ENCODE measurements around the gene MZB1.
"Not testable (repeated sequence)": the region's sequence is repeated elsewhere in the genome, so short reads cannot be mapped to it uniquely, and the experiment has no call there.

MZB1 gene

DNA sequence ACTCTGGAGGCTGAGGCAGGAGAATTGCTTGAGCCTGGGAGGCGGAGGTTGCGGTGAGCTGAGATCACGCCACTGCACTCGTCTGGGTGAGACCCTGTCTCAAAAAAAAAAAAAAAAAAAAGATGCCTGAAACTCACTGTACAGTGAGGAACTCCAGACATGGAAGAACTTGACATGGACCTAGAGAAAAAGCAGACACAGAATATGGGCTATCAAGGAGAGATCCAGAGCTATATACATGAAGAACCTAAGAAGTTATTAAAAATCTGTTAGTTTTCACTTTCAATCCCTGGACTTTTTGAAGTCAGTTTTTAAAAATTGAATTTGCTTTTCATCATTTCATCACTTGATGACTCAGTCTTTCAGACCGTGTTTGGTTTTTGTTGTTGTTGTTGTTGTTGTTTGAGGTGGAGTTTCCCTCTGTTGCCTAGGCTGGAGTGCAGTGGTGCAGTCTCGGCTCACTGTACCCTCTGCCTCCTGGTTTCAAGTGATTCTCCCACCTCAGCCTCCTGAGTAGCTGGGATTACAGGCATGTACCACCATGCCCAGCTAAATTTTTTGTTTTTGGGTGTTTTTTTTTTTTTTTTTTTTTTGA lies 27.8 kb downstream of the MZB1 start:
- no peak overlapping the region for H3K4me3 ChIP-seq (ENCODE audit: low read depth, low read length)
- TF ChIP-seq CTCF (IDR thresholded peaks at IDR 0.05; ENCODE audit: borderline replicate concordance, insufficient read depth, low read depth, low read length), result no peak

GRCh38 chr5:139360384-139360783 lies 29.3 kb downstream of the MZB1 start:
- no peak for TF ChIP-seq CTCF (IDR thresholded peaks at IDR 0.05; ENCODE audit: borderline replicate concordance, insufficient read depth, low read depth, low read length)
- no peak overlapping the region for H3K4me3 ChIP-seq (ENCODE audit: low read depth, low read length)

- no peak overlapping the region for H3K4me3 ChIP-seq (ENCODE audit: low read depth, low read length)
- TF ChIP-seq CTCF (IDR thresholded peaks at IDR 0.05; ENCODE audit: borderline replicate concordance, insufficient read depth, low read depth, low read length), result no peak
These were observed 31.6 kb downstream of the MZB1 start for GRCh38 chr5:139358064-139358463.

- not testable (repeated sequence) for H3K4me3 ChIP-seq (ENCODE audit: low read depth, low read length)
These were observed 33.8 kb downstream of the MZB1 start for GRCh38 chr5:139355900-139356299.

DNA sequence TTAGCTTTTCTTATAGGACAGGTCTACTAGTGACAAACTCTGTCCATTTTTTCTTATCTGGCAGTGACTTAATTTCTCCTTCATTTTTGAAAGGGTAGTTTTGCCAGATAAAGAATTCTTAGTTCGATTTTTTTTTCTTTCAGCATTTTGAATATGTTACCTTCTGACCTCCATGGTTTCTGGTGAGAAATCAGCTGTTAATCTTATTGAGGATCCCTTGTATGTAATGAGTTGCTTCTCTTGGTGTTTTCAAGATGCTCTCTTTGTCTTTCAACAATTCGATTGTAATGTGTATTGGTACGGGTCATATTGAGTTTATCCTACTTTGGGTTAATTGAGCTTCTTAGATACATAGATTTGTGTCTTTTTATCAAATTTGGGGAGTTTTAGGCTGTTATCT lies 35.5 kb downstream of the MZB1 start:
- TF ChIP-seq CTCF (IDR thresholded peaks at IDR 0.05; ENCODE audit: borderline replicate concordance, insufficient read depth, low read depth, low read length), result no peak

GRCh38 chr5:139347863-139348262 lies 41.9 kb downstream of the MZB1 start:
- H3K4me3 ChIP-seq (ENCODE audit: low read depth, low read length), result not testable (repeated sequence)

More for the DNA sequence above, 35.5 kb downstream of the MZB1 start:
- H3K4me3 ChIP-seq (ENCODE audit: low read depth, low read length), result no peak overlapping the region

- H3K4me3 ChIP-seq (ENCODE audit: low read depth, low read length), result not testable (repeated sequence)
These were observed 44.3 kb downstream of the MZB1 start for GRCh38 chr5:139345442-139345841.

GRCh38 chr5:139344177-139344576 lies 45.5 kb downstream of the MZB1 start:
- TF ChIP-seq CTCF (IDR thresholded peaks at IDR 0.05; ENCODE audit: borderline replicate concordance, insufficient read depth, low read depth, low read length), result no peak
- no peak overlapping the region for H3K4me3 ChIP-seq (ENCODE audit: low read depth, low read length)

- H3K4me3 ChIP-seq (ENCODE audit: low read depth, low read length), result no peak overlapping the region
- no peak for TF ChIP-seq CTCF (IDR thresholded peaks at IDR 0.05; ENCODE audit: borderline replicate concordance, insufficient read depth, low read depth, low read length)
These were observed 46.2 kb downstream of the MZB1 start for GRCh38 chr5:139343476-139343875.
